Right ventricle myocardium inferior (tissue), 1 donor: ENCODE results near the gene KRTAP9-8. TPM values are rescaled to one million over a fixed set of nuclear protein-coding genes. Genes with fewer than 3 reads are reported as not detected.
"Not testable (repeated sequence)": the region's sequence is repeated elsewhere in the genome, so short reads cannot be mapped to it uniquely, and the experiment has no call there.

Source experiments
- ATAC-seq: fragments of 200-7000 bp; cut with Tn5 transposase; one replicate; pipeline ENCODE4 v1.9.1; 2020; ENCODE audit warnings: mild to moderate bottlenecking, moderate library complexity
- DNase-seq: peaks from one replicate; pipeline ENCODE4 v3.0.0; 2021; ENCODE audit errors: missing footprints
- intact Hi-C: fragments of 100-400 bp; cut with DNase I; formaldehyde crosslinking; loops from one replicate; pipeline ENCODE4 v1.11.0; 2022
- long read RNA-seq: library from polyadenylated mRNA; unstranded; transcript quantifications from one replicate; pipeline ENCODE4 v2.0.0, GENCODE V29; 2021
- total RNA-seq: library from RNA; stranded (reverse); fragmentation: NEBNext Ultra II Directional; extraction: Animal tissue kit (Norgen Biotek cat#: 25700); gene quantifications from one replicate; pipeline ENCODE4 v1.2.1, GENCODE V29; 2021
- donor health status: DM: no; HTN: yes; CAD: no; lungs with severe emphysema.

KRTAP9-8 gene
- not detected for total RNA-seq
- long read RNA-seq: 0 reads

- DNase-seq, intact Hi-C loops, ATAC-seq: not testable (repeated sequence)
These were observed at the start of gene KRTAP9-8 for GRCh38 chr17:41237949-41238437. KRTAP9-8 (plus strand) TSS chr17:41237999; CDS start chr17:41238052, 53 bp downstream.

GRCh38 chr17:41189837-41190318 lies 47.9 kb upstream of the KRTAP9-8 start, which contains the start of gene KRTAP9-1:
KRTAP9-1 (plus strand) TSS chr17:41189887; CDS start chr17:41189887, 0 bp downstream.
- intact Hi-C loops, ATAC-seq, DNase-seq: not testable (repeated sequence)

GRCh38 chr17:41190328-41190727 lies 47.5 kb upstream of the KRTAP9-8 start:
- ATAC-seq (no peak), DNase-seq (no peak)
- intact Hi-C loops: no loop called here

- intact Hi-C loops: no loop called here
- no peak for ATAC-seq
- DNase-seq: no peak
These were observed 41.7 kb upstream of the KRTAP9-8 start for GRCh38 chr17:41196068-41196467.

GRCh38 chr17:41199421-41200078 lies 38.2 kb upstream of the KRTAP9-8 start:
- intact Hi-C loops: no loop called here
- no peak for DNase-seq
- no peak for ATAC-seq

- intact Hi-C loops: no loop called here
- ATAC-seq (no peak), DNase-seq (no peak)
These were observed 25.8 kb upstream of the KRTAP9-8 start for GRCh38 chr17:41211845-41212466.

GRCh38 chr17:41212524-41213169 lies 25.2 kb upstream of the KRTAP9-8 start:
- intact Hi-C loops: no loop called here
- ATAC-seq (no peak), DNase-seq (peak; percentile 48)

- ATAC-seq: no peak
- intact Hi-C loops: no loop called here
- DNase-seq: no peak
These were observed 22.1 kb upstream of the KRTAP9-8 start for GRCh38 chr17:41215681-41216080.

- intact Hi-C loops: no loop called here
- ATAC-seq (no peak), DNase-seq (no peak)
These were observed 14.0 kb upstream of the KRTAP9-8 start for GRCh38 chr17:41223821-41224220.

GRCh38 chr17:41226051-41226450 lies 11.7 kb upstream of the KRTAP9-8 start:
- ATAC-seq: no peak
- DNase-seq: no peak
- intact Hi-C loops: no loop called here

- DNase-seq, intact Hi-C loops, ATAC-seq: not testable (repeated sequence)
These were observed 11.2 kb upstream of the KRTAP9-8 start, which contains the start of gene KRTAP9-2 for GRCh38 chr17:41226598-41227095. KRTAP9-2 (plus strand) TSS chr17:41226648; CDS start chr17:41226655, 7 bp downstream.

GRCh38 chr17:41230094-41230493 lies 7.7 kb upstream of the KRTAP9-8 start:
- ATAC-seq: no peak
- DNase-seq: no peak
- intact Hi-C loops: no loop called here

- ATAC-seq (no peak), DNase-seq (no peak)
- intact Hi-C loops: no loop called here
These were observed 6.1 kb upstream of the KRTAP9-8 start for GRCh38 chr17:41231731-41232130.

GRCh38 chr17:41232399-41233105 lies 5.2 kb upstream of the KRTAP9-8 start, which contains the start of gene KRTAP9-3:
KRTAP9-3 (plus strand) TSS chr17:41232449; CDS start chr17:41232502, 53 bp downstream.
- DNase-seq, intact Hi-C loops, ATAC-seq: not testable (repeated sequence)

GRCh38 chr17:41237116-41237515 lies 683 bp upstream of the KRTAP9-8 start:
- DNase-seq, intact Hi-C loops, ATAC-seq: not testable (repeated sequence)

GRCh38 chr17:41246995-41247787 lies 9.4 kb downstream of the KRTAP9-8 start:
- ATAC-seq, DNase-seq, intact Hi-C loops: not testable (repeated sequence)

- intact Hi-C loops, DNase-seq, ATAC-seq: not testable (repeated sequence)
These were observed 11.9 kb downstream of the KRTAP9-8 start, which contains the start of gene KRTAP9-4 for GRCh38 chr17:41249637-41250240. KRTAP9-4 (plus strand) TSS chr17:41249687; CDS start chr17:41249721, 34 bp downstream.
